Measurements from ENCODE around the gene KIAA0319L.

- TF ChIP-seq ZC3H11A (IDR thresholded peaks at IDR 0.05) (no peak), POLR2A (IDR thresholded peaks at IDR 0.05; ENCODE audit: low read length) (no peak), CTCF (IDR thresholded peaks at IDR 0.05) (no peak), MAFK (IDR thresholded peaks at IDR 0.05; ENCODE audit: partially characterized antibody) (no peak)
Observed at GRCh38 chr1:35570589-35571137, 13.5 kb upstream of the KIAA0319L start.
